DMS 273 (cell line): ENCODE results near the gene RPP25.

Experiments used
- DNase-seq: peaks from one replicate; lab custom pipeline; 2025; ENCODE audit not compliant: unreplicated experiment; lab: John Stamatoyannopoulos, UW

The RPP25 gene, protein sequence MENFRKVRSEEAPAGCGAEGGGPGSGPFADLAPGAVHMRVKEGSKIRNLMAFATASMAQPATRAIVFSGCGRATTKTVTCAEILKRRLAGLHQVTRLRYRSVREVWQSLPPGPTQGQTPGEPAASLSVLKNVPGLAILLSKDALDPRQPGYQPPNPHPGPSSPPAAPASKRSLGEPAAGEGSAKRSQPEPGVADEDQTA

DNA sequence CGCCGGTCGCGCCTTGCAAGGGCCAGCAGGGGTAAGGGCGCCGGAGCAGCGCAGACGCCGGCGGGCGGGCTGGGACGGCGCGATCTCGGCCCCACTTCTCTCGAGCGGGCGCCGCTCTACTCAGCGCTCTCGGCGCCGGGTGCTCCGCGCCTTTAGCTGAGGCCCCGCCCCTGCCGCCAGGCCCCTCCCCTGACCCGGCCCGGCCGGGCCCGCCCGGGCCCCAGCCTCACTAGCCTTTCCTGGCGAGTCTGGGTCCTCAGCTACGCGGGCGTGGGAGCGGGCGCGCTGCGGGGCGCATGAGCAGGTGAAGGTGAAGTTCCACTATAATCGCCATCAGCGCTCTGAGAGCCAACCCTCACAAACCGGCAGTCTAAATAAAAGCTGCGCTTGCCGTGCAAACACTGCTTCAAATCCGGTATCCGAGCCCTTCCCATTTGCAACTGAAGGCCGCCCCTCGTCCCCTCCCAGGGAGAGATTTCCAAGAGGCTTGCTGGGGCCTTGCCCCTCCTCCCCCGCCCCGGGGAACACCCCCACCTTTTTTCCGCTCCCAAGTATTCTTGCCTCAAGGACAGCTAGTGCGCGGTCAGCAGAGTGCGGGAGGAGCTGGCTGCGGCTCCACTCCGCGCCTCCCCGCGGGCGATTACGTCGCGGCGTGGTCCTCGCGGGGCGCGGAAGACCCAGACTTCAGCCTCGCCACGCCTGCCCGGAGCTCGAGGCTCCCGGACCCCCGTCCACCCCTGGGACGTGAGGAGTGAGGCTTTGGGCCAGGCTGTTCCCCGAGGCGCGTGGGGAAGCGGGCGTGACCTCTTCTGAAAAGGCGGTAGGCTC, at the start of gene RPP25:
TSS of gene RPP25 (minus strand) at position 125 of the 828 bp plus-strand sequence. CDS start 189 bp downstream, outside the sequence.
- peak; percentile 89 for DNase-seq

DNA sequence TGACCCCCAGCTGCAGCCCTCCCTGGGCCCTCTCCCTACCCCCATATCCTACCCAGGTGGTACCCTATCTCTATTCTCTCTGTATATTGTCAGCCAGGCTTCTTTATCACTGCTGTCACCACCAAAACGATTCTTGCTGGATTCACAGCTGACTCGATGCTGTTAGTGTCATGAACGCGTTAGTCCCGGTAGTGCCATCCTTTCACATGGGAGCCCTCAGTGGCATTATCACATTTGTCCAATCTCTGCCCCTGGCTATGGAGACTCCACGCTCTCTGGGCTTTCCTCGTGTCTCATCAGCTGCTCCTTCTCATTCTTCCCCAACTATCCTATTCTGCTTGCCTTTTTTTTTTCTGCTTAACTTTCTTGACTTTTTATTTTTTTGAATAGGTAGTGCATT, 45.8 kb upstream of the RPP25 start:
- no peak for DNase-seq

DNA sequence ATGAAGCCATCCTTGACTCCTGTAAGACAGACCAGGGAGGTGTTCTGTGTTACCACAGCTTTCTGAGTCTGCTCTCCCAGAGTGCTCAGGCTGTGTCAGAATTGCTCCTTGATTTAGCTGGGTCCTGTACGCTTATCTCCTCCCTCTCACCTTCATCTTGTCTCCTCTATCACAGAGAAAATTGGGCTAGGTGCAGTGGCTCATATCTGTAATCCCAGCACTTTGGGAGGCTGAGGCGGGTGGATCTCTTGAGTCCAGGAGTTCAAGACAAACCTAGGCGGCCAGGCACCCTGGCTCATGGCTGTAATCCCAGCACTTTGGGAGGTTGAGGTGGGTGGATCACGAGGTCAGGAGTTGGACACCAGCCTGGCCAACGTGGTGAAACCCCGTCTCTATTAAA, 44.7 kb upstream of the RPP25 start:
- DNase-seq: no peak

DNA sequence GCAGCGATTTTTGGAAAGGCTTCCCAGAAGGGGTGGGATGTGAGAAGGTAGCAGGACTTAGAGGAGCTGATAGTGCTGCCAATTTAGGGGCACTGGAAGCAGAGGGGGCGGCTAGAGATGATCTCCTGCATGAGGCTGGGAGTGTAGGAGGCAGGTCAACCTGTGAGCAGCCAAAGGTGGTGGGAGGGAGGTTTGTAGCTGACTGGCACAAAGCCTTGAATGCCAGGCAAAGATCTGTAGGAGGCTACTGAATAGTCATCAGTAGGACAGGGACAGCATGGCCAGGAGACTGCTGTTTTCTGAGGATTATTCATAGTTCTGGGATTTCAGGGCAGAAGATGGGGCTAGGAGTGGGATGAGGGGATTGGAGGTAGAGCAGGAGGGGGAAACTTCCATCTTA, 41.0 kb upstream of the RPP25 start:
- DNase-seq: no peak

DNA sequence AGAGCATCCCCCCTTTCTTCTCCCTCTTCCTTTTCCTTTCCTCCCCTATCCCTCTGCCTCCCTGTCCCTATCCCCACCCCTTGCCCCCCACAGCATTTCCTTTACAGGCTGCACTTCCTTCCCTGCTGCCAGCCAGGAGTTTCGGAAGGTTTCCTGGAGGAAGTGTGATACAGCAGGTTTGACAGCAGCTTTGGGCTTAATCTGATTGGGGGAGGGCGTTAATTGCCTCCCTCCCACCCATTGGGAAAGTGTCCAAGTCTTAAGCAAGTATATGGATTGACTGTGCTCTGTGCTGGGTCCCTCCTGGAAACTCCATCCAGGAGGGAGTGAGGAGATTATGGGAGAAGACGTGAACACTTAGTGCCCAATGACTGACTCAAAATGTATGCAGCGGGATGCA, 40.6 kb upstream of the RPP25 start:
- DNase-seq: peak; percentile 37

DNA sequence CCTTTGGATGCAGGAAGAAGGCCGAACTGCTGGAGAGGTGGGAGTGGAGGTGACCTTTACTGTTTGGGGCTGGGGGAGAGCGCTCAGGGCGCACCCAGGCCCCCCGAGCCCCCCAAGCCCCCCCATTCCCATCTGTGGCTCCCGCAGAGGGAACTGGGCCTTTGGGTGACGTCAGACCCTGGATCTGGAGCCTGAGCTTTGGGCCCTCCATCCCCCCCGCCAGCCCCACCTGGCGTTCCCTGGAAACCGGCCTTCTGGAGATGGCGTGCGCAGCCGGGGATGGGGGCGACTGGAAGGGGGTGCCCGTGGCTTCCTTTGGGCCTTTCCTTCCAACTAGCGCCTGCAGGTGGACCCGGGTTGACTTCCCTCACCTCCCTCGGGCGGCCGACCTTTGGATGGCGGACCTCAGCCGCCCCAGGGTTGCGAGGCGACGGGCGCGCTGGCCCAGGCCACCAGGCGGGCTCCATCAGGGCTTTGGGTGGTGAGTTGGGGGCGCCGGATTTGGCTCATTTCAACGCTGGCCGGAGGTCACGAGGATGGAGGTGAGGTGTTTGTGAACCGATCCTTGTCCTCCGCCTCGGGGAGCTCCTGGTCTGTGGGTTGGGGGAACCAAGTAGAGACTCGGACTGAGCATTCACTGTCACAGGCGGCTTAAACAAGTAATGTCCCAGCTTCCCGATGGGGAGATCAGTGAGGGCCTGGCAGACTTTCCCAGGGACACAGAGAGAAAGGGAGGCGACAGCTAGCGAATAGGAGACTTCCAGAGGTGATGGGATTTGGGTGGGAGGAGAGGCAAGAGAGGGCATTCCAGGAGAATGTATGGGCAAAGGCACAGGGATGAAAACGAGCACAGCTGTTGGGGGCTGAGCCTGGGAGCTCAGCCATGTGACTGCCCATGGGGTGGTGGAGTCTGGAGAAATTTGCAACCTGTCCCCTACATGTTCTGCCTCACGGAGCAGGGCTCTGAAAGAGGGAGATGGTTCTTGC, 39.5 kb upstream of the RPP25 start:
- DNase-seq: peak; percentile 86

DNA sequence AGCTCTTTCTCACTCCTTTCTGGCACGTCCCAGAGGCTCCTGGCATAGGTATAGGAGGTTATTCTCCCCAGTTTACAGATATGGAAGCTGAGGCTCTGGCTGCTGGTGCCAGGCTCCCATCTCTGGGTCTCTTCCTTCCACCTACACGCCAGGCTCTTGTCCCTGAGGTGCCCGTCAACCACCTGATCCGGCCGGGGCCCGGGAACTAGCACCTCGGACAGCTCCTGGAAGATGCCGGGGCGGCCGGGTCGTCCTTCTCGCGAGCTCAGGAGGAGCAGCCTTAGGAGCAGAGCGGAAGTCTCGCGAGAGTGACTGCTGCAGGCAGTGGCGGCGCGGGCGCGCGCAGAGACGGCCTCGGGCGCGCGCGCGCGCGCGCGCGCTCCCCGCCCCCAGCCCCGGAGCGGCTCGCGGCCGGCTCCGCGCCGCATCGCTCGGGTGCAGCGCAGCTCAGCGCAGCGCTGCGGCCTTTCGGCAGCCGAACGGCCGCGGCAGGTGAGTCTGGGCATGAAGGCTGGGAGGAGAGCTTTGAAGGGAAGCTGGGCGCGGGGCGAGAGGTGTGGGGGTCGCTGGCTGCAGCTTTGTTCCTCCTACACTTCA, 38.7 kb upstream of the RPP25 start, which contains the start of gene SCAMP5:
TSS of gene SCAMP5 (plus strand) at position 382 of the 597 bp plus-strand sequence. CDS start 16,277 bp downstream, outside the sequence.
- DNase-seq: peak; percentile 96

DNA sequence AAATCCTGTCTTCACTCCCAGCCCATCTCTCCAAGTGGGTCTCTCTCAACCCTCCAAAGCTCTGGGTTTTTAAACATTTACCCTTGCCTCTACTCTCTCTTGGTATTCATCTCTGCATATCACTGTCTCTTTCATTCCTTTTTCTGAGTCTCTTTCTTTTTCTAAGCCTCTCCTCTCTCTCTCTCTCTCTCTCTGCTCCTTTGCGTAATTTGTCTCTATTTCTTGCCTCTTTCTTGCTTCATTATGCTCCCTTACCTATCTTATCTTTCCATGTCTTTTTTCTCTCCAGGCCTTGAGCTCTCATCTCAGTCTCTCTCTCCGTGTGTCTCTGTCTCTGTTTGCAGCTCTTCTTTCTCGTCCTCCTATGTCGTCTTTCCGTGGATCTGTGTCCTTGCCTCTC, 38.1 kb upstream of the RPP25 start:
- DNase-seq: no peak

DNA sequence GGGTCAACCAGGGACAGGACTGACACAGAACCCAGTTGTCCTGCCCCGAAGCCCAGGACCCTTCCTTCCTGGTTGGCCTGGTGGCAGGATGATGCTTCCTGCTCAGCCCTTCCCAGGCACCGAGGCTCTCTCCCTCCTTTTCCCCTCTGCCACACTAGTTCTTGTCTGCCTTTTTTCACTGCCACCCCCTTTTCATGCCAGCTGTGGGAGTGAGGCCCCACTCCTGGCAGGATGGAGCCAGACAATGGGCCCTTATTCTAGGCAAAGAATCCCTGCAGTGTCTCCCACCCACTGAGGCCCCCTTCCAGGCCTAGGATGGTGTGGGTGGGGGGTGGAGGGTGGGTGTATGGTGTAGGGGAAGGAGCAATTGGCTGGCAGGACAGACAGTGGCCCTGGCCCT, 37.7 kb upstream of the RPP25 start:
- no peak for DNase-seq

DNA sequence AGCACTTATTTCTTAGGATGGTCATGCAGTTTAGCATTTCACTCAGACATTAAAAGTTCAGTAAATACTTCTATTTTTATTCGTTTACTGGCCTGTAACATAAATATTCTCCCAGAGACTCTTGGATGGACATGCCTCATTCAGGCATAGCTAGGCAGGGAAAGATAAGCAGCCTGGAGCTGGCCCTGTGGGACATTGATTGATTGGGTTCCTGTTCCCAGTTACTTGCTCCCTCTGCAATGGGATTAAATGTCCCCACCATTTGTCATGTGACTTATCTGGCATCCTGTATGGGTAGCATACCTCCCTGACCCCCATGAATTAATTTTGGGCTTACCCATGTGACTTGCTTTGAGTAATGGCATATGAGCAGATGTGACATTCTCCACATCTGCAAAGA, 36.0 kb upstream of the RPP25 start:
- no peak for DNase-seq

DNA sequence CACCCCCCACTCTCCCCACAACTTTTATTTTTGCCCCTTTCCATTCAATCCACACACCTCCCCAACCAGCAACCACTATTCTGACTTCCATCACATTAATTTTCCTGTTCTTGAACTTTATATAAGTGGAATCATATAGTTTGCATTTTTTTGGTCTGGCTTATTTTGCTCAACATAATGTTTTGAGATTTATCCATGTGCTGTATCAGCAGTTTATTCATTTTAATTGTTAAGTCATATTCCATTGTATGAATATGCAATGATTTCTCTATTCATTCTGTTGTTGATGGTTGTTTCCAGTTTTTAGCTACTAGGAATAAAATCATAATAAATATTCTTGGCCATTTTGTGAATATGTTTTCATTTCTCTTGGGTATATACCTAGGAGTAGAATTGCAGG, 33.0 kb upstream of the RPP25 start:
- DNase-seq: no peak

DNA sequence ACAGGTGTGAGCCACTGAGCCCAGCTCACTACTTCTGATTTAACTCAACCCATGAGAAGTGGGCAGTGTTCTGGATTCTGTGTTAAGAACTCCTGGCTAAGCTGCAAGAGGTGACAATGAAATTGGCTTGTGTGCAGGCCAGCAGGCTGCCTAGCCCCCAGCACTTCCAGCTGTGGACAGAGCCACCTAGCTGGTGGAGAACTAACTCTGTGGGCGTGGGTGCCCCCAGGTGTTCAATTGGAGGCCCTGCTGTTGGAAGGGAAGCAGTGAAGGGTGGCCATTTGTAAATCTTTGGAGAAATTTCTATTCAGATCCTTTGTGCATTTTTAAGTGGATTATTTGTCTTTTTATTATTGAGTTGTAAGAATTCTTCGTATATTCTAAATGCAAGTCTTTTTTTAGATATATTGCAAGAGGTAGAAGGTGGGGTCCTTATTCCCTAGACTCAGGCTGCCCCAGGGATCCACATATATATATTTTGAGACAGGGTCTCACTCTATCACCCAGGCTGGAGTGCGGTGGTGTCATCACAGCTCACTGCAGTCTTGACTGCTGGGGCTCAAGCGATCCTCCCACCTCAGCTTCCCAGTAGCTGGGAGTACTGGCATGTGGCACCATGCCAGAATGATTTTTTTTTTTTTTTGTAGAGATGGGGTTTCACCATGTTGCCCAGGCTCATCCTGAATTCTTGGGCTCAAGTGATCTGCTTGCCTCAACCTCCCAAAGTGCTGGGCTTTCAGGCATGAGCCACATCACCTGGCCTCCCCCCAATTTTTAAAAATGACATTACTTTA, 31.6 kb upstream of the RPP25 start:
- DNase-seq: peak; percentile 78

DNA sequence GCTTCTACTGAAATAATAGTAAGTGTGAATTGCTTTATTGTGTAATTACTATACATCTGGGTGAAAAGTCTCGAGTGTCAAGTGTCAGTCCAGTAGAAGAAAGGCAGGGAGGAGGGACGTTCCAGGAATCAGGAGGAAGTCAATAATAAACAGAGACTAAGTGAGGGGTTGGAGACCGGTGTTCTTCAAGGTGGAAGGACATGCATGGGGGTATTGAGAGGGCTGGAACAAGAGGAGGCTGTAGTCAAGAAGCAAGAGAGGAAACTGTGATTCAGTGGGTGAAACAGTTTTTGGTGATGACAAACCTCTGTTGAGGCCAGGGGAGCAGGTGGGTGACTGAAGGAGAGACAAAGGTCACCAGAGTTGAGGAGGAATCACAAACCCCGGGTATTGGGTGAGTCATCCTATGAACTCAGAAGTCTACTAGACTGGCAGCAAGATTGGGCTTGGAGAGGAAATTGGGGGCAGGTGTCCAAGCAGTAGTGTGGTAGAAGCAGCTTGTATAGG, 27.2 kb upstream of the RPP25 start:
- DNase-seq: no peak

DNA sequence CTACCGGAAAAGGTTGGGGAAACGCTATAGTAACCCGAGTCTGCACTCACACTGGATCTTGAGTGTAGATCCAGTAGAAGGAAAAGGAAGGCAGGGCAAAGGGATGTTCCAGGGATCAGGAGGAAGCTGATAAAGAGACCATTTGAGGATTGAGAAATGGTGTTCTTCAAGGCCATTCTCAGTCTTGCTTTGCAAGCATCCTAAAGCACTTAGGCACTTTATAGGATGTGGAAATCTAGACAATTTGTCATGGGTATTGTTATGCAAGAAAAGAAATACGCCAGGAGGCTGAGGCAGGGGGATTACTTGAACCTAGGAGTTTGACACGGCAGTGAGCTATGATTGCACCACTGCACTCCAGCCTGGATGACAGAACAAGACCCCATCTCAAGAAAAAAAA, 25.6 kb upstream of the RPP25 start:
- no peak for DNase-seq

DNA sequence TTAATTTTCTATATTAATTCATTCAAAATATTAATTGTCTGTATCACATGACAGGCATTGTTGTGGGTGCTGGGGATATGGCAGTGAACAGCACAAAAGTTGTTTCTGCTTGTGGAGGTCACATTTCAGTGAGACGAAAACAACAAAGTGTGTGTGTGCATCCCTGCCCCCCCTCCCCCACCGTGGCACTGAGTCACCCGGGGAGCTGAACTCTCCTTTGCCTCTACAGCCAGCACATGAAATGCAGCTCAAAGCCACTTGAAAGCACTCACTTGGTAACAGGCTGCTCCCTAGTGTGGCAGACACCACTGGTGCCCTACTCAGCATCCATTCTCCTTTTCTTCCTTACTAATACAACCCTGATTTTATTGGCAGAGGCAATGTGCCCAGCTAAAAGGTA, 21.9 kb upstream of the RPP25 start:
- DNase-seq: no peak

DNA sequence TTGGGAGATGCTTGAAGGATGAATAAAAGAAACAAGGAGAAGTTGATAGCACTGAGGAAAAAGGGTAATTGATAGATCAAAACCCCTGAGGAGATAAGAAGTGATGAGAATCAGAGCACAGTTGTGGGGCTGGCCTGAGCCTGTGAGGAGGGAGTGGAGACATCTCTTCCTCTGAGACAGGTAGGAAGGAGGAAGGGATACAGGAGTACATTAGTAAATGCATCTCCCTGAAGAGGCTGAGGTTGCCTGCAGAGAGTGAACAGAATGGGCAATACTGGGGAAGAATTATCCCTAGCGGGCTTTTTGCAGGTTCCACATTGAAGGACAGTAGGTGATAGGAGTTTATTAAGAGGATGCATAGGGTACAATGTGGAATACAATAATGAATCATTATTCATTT, 21.5 kb upstream of the RPP25 start:
- DNase-seq: no peak

DNA sequence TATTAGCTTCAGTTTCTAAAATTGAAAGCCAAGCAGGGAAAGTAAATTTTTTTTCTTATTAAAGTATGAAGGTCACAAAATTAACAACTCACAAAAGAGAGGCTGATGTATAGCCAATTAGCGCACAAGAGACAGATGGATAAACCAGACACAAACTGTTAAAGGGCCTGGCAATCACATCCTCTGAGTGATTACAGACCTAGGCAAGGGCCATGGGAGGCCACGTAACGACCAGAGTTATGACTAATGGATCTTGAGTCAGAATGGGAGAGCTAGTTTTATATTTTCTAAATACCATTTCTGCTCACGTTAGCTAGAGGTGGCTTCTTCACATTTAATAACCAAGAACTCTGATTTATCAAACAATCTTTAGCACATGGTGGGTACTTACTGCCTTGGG, 21.0 kb upstream of the RPP25 start:
- peak; percentile 29 for DNase-seq

DNA sequence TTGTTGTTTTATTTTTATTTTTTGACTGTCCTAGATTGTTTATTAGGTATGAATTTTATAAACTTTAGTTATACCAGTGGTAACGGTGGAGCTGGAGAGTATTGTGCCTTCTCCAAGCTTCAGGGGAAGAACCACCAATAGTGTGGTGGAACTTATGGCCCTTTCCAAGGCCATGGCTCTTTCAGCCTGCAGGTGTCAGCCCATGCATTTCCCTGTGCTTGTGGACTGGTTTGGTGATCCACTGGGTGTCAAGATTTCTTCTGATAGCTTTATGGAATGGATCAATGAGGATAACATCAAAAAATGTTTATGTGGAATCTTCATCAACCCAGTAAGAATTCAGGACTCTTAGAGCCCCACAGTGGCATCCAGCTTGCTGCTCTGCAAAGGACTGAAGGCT, 19.6 kb upstream of the RPP25 start:
- no peak for DNase-seq

DNA sequence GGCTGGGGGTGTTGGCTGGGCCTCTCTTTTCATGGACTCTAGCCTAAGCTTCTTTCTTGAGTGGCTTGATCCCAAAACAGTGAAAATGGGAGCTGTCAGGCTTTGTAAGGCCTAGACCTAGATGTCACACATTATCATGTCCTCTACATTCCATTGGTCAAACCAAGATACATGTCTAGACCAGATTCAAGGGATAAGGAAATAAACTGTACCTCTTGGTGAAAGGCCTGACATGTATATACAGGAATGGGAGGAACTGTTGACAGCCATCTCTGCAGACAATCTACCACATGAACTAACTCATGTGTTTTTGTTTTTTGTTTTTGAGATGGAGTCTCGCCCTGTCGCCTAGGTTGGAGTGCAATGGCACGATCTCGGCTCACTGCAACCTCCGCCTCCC, 11.1 kb upstream of the RPP25 start:
- no peak for DNase-seq

DNA sequence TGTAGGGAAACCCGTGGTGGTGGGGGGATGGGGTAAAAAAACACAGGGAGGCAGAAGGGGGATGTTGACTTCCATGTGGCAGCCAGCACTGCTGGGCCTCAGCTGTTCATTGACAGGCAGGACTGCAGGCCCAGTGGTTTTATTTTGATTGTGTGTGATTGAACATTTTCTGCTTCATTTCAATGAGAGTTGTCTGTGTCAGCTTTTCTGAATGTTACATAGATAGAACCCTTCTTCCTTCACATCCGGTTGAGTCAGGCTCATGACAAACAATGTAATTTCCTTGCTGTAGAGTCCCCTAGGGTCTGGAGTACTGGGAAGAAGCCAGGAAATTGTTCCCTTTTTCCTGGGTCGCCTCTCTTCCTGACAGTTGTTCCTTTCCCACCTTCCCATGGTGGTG, 8.2 kb upstream of the RPP25 start:
- DNase-seq: peak; percentile 21
